Activated CD8-positive, alpha-beta memory T cell treated with anti-CD3 and anti-CD28 coated beads, Interleukin-2, amount 50 U/mL, for 1 hour (primary cell): ENCODE measurements around the gene KCP.

Source experiments
- DNase-seq: peaks from one replicate; pipeline ENCODE4 v3.0.0-alpha.2; 2020; ENCODE audit errors: extremely low read depth

Gene KCP

DNA sequence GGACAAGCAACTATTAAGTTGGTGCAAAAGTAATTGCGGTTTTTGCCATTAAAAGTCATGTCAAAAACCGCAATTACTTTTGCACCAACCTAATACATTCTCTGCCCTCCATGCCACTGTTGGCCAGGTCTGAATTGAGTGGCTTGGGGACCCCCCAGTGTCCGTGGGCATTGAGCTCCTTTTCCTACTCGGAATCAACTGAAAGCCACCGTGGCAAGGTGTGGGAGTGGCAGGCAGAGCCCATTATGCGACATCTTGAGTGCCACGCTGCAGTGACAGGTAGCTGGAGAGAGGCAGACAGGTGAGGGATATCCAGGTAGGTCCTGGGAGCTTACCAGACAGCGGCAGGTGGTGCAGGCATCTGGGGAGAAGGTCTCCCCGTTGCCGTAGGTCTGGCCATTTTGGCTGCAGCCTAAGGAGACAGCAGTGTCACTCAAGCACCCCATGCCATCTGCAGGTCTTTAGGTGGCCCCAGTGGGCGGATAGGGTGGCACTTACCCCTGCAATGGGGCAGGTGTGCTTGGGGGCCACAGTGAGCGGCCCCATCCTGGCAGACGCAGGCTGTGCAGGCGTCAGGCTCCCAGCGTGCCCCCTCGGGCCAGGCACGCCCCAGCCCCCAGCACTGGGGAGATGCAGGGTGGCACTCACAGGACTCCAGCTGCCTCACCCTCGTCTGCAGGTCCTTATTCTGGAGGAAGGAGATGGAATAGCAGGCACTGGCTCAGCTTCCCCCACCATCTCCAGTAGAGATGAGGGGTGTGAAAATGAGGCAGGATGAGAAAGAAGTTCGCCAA lies 3.5 kb downstream of the KCP start:
- no peak for DNase-seq

DNA sequence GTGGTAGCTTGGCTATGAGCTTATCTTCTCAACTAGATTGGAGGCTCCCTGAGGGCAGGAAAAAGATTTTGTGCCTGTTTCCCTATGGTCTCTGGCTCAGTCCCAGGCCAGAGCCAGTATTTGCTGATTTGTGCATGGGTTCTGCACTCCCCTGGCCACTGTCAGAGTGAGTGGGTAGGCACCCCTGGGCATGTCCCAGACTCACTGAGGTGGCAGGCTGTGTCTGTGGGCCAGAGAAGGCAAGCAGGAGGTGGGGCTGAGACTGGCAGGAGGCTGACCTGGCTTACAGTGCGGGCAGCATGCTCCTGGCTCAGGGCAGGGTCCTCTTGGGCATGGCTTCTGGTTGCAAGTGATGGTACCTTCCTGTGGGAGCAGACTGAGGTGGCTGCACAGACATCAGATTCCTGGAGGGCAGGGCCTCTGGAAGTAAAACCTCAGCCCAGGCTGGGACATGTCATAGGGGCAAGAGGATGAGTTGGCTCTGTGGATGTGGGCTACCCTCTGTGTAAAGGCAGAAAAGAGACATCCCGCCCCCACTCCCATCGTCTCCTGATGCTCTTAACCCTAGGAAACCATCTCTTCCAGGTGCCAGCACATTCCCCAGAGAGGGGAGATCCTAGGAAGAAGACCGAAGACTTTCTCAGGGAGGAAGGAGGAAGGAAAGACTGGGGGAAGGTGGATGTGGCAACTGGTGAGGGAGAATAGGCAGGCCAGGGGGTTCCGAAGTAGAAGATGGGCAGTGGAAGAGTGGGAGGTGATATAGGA lies 4.3 kb downstream of the KCP start:
- no peak for DNase-seq

DNA sequence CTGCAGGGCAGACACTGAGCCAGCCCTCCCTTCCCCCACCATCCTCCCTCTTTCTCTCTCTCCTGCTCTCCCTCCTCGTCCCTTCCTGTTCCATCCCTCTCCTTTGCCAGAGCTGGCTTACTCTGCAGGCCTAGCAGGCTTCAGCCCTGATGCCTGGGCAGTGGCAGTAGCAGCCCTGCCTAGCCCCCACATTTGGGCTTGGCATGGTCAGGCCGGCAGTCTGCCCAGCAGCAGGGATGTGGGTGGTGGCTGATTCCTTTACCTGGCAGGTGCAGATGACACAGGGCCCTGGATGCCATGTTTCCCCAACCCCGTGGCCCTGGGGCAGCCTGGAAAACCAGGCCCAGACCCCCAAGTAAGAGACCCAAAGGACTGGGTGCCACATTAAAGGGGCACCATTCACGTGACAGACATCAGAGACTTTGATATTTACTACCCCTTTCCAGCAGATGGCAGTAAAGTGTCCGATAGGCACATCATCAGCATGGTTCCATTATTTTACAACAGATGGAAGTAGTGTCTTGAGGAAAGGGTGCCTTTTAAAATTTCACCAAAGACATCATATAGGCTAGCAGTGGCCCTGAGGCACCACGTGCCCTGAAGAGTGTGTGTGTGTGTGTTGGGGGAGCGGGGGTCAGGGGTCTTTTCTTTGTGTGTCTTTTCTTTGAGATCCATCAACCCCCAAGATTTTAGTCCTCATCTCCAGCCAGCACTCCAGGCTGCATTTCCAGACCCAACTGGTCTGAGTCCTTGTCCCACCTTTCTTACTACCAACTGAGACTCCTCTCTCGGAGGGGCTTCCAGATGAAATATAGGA lies 5.9 kb downstream of the KCP start:
- DNase-seq: no peak

DNA sequence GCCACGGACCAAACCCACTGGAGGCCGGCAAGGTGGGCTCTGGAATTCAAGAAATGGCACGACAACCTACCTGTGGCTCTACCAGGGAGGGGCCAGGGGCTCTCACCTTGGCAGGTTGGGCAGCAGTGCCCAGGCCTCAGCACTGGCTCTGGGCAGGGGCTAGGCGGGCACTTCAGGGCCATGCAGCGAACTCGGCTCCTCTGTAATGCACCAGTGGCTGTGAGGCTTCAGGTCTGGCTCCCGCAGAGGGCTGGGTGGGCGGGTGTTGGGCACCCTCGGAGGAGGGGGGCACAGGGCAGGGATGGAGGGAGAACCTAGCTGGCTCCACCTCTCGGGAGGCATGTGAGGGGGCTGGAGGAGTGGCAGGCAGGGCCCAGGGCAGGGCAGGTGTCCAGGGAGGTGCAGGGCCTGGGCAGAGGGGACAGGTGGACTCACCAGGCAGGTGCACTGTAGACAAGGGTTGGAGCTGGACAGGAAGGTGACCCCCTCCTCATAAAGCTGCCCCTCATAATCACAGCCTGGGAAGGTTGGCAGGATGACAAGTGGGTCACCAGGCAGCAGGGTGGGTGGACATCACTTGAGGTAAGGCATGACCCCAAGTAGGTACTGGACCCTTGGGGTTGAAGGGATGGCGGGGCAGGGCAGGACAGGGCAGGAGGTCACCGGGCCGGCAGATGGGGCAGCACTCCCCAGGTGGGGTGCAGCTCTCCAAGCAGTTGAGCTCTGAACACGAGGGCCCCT lies 6.7 kb downstream of the KCP start:
- DNase-seq: no peak

DNA sequence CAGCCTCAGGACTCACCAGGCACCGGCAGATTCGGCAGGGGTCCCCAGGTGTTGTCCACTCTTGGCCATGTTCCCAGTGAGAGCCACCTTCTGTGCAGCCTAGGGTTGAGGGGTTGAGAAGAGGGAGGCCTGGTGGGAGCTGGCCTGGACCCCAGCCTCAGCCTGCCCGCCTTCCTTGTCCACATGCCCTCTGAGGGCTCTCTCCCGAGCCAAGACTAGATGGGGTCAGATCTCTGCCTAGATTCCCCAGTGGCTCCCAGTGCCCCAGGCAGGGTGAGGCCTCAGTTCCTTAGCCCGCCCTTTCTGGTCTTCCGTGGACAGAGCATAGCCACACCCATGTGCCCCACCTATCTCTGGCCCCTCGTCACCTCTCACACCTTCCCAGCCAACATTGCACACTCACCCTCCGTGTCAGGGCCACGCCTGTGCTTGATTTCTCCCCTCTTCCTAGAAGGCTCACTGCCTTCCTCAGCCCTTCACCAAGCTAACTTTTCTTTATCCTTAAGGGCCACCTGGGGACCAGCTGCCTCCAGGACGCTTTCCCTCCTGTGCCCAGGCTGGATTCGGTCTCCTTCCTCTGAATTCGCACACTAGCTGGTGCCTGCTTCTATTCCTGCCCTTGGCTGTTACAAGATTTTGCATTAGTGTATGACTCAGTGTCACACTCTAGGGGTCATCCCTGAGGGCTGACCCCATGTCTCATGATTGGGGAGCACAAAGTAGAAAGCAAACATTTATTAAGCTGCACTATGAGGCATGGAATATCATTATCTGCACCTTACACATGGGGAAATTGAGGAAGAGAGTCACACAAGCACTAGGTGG lies 7.5 kb downstream of the KCP start:
- no peak for DNase-seq

DNA sequence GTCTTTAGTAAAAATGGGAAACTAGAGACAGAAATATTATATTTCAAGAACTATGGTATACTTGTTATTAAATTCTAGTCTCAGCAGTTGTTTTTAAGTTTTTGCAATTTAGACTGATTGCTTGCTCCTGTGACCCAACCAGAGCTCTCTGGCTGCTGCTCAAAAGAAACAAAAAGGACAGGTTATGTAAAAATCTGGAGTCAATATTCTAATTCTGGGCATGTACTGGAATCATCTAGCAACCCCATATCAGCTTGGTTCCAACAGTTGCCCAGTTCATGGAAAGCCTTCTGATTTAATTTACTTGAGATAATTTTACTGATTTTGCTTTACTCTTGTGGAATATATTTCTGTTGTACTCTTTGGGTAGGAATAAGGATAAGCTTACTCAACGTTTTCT lies 10.3 kb downstream of the KCP start:
- DNase-seq: no peak

DNA sequence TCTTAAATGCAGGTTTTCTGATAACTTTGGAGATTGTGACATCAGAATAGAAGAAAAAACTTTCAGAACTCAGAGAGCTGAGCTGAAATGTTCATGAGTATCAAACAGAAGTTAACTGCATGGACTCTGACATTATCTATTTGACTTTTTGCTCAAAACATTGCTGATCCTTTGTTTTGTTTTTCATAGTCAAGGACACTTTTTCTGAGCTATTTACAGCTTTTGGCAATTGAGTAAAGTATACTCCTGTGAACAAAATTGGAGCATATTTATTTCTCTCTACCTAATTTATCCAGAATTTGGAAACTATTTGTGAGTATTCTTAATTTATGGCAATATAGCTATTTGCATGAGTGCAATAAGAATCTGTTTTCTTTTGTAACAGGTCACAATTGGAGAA lies 11.1 kb downstream of the KCP start:
- DNase-seq: no peak

DNA sequence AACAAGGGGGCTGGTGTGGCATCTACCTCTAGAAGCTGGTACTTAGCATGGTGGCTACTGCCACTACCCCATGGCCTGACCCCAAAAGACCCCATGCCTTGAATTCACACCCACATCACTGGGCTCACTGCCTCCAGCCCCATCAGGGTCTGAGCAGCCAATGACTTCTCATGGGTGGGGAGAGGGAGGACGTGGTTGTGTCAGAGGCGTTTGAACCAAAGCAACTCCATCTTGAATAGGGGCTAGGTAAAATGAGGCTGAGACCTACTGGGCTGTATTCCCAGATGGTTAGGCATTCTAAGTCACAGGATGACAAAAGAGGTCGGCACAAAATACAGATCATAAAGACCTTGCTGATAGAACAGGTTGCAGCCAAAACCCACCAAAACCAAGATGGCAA lies 15.2 kb downstream of the KCP start:
- no peak for DNase-seq

DNA sequence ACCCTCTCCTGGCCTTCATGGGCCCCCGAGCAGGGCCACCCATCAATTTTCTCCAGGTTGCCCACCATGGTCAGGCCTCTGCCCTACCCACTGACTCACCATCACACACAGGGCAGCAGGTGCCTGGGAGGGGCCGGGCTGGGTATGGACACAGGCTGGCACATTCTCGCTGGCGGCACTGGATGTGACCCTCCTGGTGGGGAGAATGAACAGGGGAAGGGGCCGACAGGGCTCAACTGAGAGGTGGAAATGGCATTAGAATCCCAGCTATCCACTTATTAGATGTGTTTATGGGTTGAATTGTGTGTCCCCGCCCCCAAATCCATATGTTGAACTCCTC lies 16.4 kb downstream of the KCP start:
- DNase-seq: no peak

DNA sequence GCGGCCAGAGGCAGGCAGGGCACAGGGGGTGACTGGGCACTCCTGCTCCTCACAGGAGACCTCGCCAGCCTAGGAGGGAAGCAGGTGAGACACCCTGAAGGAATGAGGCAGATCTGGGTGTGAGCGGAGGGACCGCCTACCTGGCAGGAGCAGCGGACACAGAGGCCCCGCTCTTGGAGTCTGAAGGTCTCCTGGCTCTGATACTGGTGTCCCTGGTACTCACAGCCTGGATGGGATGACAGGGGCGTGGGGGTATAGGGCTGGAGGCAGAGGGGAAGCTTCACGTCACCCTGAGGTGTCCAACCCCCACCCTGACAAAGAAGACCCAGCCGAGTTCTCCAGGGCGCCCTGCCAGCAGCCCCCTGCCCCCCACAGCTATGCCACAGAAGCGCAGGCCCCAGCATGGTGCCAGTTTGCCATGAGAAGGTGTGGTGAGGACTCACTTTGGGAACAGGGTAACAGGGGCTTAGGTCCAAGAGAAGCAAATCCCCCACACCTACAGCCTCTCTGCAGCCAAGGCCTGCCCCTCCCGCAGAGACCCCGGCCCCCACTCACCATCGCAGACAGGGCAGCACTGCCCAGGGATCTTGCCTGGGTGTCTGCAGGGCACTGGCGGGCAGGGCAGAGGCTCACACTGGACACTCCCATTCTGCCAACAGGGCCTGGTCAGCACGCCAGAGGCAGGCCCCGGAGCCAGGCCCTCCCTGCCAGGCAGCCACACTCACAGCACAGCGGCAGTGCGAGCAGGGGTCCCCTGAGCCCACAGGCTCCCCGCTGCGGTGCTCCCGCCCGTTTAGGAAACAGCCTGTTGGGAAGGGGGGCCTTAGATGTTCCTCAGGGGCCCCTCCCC lies 17.0 kb downstream of the KCP start:
- DNase-seq: no peak

DNA sequence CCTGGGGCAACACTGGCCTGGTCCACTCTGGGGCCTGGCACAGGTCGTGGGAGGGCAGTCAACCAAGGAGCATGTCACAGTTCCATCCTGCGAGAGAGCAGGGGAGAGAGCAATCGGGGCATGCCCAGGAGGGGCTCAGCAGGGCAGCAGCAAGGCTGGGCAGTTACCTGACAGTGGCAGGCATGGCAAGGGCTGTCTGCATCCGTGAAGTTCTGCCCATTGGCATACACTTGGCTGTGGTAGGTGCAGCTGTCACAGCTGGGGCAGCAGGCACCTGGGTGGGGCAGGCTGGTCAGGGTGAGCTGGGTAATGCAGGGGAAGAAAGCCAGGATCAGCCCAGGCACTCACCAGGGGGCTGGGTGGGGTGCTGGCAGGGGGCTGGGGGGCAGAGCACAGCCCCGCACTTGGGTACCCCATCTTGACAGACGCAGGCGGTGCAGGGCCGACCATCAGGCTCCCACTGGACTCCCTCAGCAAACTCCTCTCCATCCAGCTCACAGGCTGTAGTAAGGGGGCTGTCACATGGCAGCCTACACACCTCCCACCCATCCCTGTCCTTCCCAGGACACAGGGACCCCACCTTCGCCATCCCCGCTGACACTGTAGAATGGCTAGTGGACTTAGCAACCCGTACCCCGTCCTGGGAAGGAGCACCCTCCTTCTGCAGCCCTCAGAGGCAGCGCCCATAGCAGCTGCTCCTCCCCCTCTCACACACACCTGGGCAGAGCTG lies 17.8 kb downstream of the KCP start:
- DNase-seq: no peak

DNA sequence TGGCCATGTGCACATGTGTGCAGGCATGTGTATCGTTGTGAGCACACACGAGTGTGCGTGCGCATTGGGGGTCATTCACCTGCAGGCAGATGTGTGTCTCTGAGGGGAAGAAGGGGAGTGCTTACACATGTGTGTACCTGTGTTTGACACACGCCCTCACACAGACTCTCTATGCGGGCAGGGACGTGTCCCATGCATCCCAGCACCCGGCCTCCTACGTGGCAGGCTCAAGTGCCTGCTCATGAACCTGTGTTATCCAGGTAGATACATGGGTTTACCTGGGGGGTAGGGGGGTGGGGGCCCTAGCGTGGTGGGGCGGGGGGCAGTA lies 18.6 kb downstream of the KCP start:
- no peak for DNase-seq

DNA sequence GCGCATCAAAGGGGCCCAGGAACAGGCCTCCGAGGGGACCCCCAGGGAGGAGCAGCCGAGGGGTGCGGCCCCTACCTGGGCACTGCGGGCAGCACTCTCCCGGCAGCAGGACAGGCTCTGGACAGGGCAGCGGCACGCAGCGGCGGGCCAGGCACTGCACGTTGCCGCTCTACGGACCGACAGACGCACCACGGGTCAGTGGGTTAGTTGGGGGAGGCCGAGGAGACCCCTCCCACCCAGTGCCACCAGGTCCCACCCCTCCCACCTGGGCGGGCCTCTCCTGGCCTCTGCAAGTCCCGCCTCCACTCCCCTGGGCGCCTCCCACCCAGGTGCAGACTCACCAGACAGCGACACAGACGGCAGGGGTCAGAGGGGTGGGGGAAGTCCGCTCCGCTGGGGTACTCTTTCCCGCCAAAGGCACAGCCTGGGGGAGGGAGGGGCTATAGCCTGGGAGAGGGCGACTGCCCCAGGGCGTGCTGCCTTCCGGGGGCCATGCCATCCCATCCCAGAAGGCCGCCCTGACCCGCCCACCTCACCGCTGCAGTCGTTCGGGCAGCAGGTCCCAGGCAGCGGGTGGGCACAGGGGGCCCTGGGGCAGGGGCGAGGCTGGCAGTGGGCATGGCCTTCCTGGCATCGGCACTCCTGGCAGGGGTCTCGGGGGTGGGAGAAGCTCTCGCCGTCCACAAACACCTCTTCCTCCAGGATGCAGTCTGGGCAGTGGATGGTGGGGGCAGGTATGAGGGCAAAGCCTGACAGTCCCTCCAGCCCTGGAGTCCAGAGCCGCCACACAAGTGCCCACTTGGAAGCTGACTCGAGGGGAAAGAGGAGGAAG lies 19.2 kb downstream of the KCP start:
- no peak for DNase-seq

DNA sequence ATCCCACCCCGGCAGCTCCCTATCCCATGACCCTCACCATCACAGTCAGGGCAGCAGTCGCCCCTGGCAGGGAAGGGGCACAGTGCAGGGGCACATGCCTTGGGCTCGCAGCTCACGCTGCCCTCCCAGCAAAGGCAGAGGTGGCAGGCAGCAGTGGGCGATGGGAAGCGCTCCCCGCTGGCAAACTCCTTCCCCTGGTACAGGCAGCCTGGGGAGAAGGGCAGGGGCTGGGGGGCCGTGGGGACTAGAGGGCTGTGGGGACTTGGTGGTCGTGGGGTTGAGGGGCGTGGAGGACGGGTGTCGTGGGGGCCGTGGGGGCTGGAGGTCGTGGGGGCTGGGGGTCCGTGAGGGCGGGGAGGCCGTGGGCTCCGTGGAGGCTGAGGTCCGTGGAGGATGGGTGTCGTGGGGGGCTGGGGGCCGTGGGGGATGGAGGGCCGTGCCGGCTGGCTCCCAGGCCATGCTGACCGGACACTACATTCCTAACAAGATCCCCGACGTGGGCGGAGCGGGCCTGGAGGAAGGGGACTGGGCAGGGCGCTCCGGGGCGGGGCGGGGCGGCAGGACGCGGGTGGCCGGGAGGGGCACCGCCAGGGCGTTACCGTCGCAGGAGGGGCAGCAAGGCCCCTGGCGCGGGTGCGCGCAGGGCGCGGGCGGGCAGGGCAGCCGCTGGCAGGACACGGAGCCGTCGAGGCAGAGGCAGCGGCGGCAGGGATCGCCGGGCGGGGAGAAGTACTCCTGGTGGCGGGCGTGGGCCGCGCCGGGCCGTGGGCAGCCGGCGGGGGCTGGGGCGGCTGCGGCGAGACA lies 20.0 kb downstream of the KCP start:
- no peak for DNase-seq

DNA sequence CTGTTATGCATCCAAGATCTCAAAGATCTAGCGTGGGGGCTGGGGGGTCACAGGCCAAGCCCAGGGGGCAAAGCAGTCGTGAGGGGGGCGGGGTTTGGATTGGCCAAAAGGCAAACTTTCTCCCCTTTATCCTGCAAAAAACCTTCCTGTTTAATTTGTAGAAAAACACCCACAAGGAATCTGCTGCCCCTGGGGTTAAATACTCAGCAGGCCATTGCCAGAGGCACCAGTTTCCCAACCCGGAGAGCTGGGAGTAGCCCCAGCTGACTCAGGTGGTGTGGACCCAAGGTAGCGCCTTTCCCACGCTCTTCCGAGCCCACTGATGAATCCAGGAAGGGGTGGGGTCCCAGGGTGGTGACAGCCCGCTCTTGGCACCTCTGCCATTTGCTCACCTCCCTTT lies 21.4 kb downstream of the KCP start:
- DNase-seq: no peak

DNA sequence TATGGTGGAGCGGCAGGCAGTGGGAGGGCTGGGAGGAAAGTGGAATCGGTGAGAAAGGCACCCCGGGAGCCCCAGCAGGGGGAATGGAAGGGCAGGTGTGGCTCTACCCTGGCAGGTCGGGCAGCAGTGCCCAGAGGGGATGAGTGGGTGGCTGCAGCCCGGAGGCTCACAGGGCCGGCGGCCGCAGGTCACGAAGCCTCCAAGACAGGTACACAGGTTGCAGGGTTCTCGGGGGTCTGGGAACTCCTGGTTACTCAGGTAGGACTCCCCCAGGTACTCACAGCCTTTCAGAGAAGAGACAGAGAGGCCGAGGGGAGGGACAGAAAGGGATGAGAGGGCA lies 21.8 kb downstream of the KCP start:
- DNase-seq: no peak

DNA sequence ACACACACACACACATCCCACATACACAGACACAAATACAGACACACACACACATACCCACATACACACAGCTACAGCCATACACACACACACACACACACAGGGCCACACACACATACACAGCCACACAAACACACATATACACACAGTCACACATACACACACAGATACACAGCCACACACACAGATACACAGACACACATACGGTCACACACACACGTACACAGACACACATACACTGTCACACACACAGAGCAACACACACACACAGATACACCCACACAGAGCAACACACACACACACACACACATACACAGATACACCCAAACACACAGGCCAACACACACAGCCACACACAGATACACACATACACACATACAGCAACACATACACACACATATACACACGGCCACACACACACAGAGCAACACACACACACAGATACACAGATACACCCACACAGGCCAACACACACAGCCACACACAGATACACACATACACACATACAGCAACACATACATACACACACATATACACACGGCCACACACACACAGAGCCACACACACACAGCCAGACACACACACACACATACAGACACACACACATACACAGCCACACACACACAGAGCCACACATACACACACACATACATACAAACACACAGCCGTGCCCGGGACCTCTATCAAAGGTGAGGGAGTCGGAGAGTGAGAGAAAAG lies 22.3 kb downstream of the KCP start:
- no peak for DNase-seq
